Osteoblast (primary cell): ENCODE measurements around the gene NTRK3. TPM values are rescaled to one million over a fixed set of nuclear protein-coding genes. Genes with fewer than 3 reads are reported as not detected.

ENCODE experiments used
- DNase-seq: peaks from one replicate; pipeline ENCODE4 v3.0.0; 2011; ENCODE audit warnings: low spot score, mixed read lengths; ENCODE audit not compliant: insufficient read length; ENCODE audit errors: missing footprints
- H2AFZ ChIP-seq: 2 replicates; pipeline ENCODE4 v1.6.0; 2011; ENCODE audit warnings: mild to moderate bottlenecking, low read length
- H3K27ac ChIP-seq: 2 replicates; pipeline ENCODE4 v1.5.1; 2011; ENCODE audit warnings: mild to moderate bottlenecking, low read depth, low read length, moderate library complexity
- H3K27me3 ChIP-seq: 2 replicates; pipeline ENCODE4 v1.6.0; 2012; ENCODE audit warnings: mild to moderate bottlenecking, control low read depth, inconsistent platforms, low read length, moderate library complexity; ENCODE audit not compliant: insufficient read depth
- H3K36me3 ChIP-seq: 2 replicates; pipeline ENCODE4 v1.5.1; 2011; ENCODE audit warnings: mild to moderate bottlenecking, low read length, control low read depth, moderate library complexity; ENCODE audit not compliant: insufficient read depth
- H3K4me1 ChIP-seq: 2 replicates; pipeline ENCODE4 v1.5.1; 2011; ENCODE audit warnings: mild to moderate bottlenecking, low read length, control low read depth, moderate library complexity; ENCODE audit not compliant: insufficient read depth
- H3K4me2 ChIP-seq: 2 replicates; pipeline ENCODE4 v1.6.0; 2011; ENCODE audit warnings: mild to moderate bottlenecking, low read length; ENCODE audit not compliant: insufficient read depth
- H3K4me3 ChIP-seq: fragments of 200-600 bp; sonication (generic); 3 replicates; pipeline ENCODE4 v1.5.1; 2012; ENCODE audit warnings: mild to moderate bottlenecking, low read length, inconsistent platforms; ENCODE audit not compliant: insufficient read depth
- H3K79me2 ChIP-seq: 2 replicates; pipeline ENCODE4 v1.6.0; 2012; ENCODE audit warnings: mild to moderate bottlenecking, low read length, control low read depth, inconsistent platforms; ENCODE audit not compliant: insufficient read depth
- H3K9me3 ChIP-seq: 2 replicates; pipeline ENCODE4 v1.5.1; 2011; ENCODE audit warnings: low read depth, low read length, control low read depth
- H4K20me1 ChIP-seq: 2 replicates; pipeline ENCODE4 v1.6.0; 2012; ENCODE audit warnings: mild to moderate bottlenecking, low read length, control low read depth; ENCODE audit not compliant: insufficient read depth
- total RNA-seq: library from RNA; depleted of rRNA; stranded (reverse); fragments of >200 nt; gene quantifications from 2 replicates; pipeline ENCODE4 v1.2.3, GENCODE V29; 2012
- TF ChIP-seq, protein P1 (sequence below): IDR thresholded peaks from 2 replicates; pipeline ENCODE4 v1.5.1; 2011; ENCODE audit warnings: mild to moderate bottlenecking, low read depth, low read length, moderate library complexity; ENCODE audit errors: extremely low read depth

NTRK3 gene
- total RNA-seq, 1 donor = 0.72 TPM

DNA sequence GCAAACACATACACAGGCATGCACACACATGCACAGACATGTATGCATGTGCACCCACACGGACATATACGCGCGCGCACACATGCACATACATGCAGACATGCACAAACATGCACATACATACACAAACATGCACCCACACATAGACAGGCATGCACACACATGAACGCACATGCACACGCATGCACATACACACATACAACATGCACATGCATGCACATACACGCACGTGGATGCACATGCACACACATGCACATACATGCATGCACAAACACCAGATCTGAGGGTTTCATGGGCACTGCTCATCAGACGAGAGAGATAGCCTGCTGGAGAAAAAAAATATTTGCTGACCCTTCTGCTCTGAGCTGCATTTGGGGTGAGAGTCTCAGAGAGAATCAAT lies 31.7 kb upstream of the NTRK3 start:
- no peak overlapping the region for H3K4me3 ChIP-seq
- H3K4me1 ChIP-seq = no peaks in the 10 kb centered on the region

DNA sequence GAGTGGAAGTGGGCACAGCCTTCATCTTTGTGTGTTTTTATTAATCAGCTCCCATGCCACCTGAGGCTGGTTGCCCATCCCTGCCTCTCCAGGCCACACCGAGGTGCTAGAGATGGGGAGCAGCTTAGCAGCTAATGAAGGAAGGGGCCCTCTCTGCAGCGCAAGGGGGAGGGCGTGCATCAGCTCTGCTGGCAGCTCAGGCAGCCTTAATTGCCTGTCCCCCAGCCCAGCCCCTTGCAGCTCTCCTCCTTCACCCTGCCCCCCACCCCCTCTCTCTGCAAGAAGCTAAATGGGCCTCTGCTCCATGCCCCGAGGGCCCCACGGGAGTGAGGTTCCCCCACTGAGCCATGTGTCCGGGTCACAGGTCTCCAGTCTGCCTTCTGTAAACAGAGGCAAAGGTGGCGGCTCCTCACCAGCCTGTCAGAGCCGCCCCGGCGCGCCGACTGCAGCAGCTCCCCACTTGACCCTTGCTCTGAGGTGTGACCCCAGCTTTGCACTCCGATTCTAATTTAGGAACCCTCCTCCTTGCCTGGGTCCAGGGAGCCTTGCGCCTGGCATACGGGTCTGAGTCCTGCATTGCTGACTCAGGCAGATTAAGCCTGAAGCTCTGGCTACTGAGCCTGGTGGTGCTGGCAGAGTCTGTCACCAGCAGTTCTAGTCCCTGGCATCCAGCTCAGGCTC lies 27.9 kb upstream of the NTRK3 start:
- no peaks in the 10 kb centered on the region for H3K4me1 ChIP-seq
- H2AFZ ChIP-seq = no peak overlapping the region
- peaks cover 22% of the 10 kb centered on the region for H3K27me3 ChIP-seq
- TF ChIP-seq, protein P1, sequence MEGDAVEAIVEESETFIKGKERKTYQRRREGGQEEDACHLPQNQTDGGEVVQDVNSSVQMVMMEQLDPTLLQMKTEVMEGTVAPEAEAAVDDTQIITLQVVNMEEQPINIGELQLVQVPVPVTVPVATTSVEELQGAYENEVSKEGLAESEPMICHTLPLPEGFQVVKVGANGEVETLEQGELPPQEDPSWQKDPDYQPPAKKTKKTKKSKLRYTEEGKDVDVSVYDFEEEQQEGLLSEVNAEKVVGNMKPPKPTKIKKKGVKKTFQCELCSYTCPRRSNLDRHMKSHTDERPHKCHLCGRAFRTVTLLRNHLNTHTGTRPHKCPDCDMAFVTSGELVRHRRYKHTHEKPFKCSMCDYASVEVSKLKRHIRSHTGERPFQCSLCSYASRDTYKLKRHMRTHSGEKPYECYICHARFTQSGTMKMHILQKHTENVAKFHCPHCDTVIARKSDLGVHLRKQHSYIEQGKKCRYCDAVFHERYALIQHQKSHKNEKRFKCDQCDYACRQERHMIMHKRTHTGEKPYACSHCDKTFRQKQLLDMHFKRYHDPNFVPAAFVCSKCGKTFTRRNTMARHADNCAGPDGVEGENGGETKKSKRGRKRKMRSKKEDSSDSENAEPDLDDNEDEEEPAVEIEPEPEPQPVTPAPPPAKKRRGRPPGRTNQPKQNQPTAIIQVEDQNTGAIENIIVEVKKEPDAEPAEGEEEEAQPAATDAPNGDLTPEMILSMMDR = no peak
- no peak for DNase-seq
- no peaks in the 10 kb centered on the region for H3K36me3 ChIP-seq
- H3K4me3 ChIP-seq = no peak overlapping the region
- H3K79me2 ChIP-seq = no peaks in the 10 kb centered on the region
- no peak overlapping the region for H3K4me2 ChIP-seq
- no peaks in the 10 kb centered on the region for H3K9me3 ChIP-seq
- no peak overlapping the region for H3K27ac ChIP-seq
- H4K20me1 ChIP-seq = no peaks in the 10 kb centered on the region

More for the DNA sequence above, 31.7 kb upstream of the NTRK3 start:
- Histone ChIP-seq H4K20me1 (no peaks in the 10 kb centered on the region), H3K79me2 (no peaks in the 10 kb centered on the region), H3K36me3 (no peaks in the 10 kb centered on the region), H3K27me3 (peaks cover 9% of the 10 kb centered on the region), H3K9me3 (no peaks in the 10 kb centered on the region), H2AFZ (no peak overlapping the region), H3K4me2 (no peak overlapping the region), H3K27ac (no peak overlapping the region)
- no peak for DNase-seq
- TF ChIP-seq, protein P1 = no peak

DNA sequence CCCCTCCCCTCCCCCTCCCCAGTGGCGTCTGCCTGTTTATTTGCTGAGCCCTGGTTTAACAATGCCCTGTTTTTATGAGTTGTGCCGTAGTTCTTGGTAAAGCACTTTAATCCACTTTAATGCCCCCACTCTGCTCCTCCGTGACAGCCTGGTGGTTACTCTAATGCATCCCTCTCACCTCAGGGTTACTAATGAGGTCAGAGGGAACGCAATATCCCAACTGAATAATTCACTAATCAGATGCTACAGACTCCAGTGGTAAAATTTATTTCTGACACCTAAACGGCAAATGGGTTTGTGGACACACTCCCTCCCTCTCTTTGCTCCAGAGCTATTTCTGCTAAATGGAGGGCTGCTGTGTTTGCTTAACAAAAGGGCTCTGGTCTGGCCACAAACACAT lies 26.1 kb upstream of the NTRK3 start:
- Histone ChIP-seq H3K4me1 (no peaks in the 10 kb centered on the region), H3K27me3 (peaks cover 24% of the 10 kb centered on the region), H3K79me2 (no peaks in the 10 kb centered on the region), H2AFZ (no peak overlapping the region), H3K9me3 (no peaks in the 10 kb centered on the region), H3K27ac (no peak overlapping the region), H3K36me3 (no peaks in the 10 kb centered on the region), H3K4me2 (no peak overlapping the region), H4K20me1 (no peaks in the 10 kb centered on the region), H3K4me3 (no peak overlapping the region)
- DNase-seq = no peak
- TF ChIP-seq, protein P1 = no peak

DNA sequence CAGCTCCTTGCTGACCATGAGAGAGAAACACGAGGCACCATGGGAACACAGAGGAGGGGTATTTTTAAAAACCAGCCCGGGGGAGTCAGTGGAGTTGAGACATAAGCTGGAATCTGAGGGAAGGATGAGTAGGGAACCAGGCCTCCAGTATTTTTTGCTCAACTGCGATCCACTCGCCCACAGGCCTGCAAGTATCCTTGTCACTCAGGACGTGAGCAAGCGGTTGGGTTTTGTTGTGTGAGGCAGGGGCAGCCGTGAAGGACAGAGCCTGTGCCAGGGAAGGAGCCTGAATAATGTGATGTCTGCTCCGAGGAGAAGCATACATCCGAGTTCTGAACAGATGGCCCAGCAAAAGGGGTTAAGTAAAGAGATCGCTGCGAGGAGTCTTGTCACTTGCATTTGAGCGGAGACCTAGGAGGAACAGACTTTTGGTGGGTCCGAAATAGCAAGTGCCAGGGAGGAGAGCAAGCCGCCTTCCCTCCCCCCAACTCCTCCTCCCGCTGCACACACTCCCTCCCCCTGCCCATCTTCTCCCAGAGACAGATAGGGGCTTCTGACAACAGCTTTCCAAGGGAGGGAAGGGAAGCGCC lies 20.4 kb upstream of the NTRK3 start:
- Histone ChIP-seq H3K4me2 (no peak overlapping the region), H4K20me1 (no peaks in the 10 kb centered on the region), H3K79me2 (no peaks in the 10 kb centered on the region), H3K27me3 (peaks cover 22% of the 10 kb centered on the region), H3K36me3 (no peaks in the 10 kb centered on the region), H2AFZ (no peak overlapping the region), H3K4me1 (no peaks in the 10 kb centered on the region), H3K9me3 (no peaks in the 10 kb centered on the region), H3K4me3 (no peak overlapping the region), H3K27ac (no peak overlapping the region)
- no peak for DNase-seq
- TF ChIP-seq, protein P1 = no peak
